Measurements from ENCODE around the gene PTPRB.

The PTPRB gene

DNA sequence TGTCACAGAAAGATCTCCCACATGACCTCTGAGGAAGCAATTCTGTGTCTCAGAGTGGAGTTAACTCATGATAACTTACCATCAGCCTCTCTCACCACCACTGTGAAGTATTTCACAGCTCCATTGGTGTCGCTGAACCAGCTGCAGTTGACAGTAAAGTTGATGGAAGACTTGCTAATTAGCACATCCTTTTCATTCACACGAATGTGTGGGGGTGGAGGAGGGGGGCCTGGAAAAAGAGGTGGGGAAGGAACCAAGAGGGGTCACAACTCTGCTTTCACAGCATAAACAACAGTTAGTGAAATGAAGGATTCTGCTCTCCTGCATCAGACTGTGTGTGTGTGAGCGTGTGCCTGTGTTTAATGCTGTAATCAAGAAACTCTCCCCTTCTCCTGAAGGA is 82.1 kb downstream of the PTPRB start:
- Mint-ChIP-seq H3K27ac (no peak overlapping the region), H3K4me3 (no peak overlapping the region), H3K9me3 (no peaks in the 10 kb centered on the region), H3K4me1 (no peaks in the 10 kb centered on the region), H3K27me3 (peaks cover 2% of the 10 kb centered on the region), H3K36me3 (ENCODE audit: low read depth) (no peaks in the 10 kb centered on the region)
- DNase-seq = no peak
- no peak for ATAC-seq

DNA sequence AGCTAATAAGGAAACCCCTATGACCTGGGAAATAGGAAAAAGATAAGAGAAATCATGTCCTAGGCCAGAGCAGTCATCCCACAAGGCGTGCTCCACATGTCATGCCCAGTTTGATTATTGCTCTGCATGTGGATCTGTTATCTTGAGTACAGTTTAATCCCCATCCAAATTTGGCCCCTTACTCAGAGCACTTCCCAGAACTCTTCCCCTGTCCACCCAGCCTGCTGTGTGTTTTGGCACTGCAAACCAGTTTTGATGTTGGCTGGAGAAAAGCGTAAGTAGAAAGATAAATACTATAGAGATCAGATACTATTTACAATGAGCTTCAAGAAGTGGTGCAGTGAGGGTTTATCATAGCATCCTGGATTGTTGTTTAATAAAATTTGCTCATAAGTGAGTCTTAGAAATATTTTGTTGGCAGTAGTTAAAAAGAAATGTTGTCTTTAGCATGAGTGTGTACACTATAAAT is 83.8 kb downstream of the PTPRB start:
- Mint-ChIP-seq H3K4me1 (no peaks in the 10 kb centered on the region), H3K9me3 (no peaks in the 10 kb centered on the region), H3K36me3 (ENCODE audit: low read depth) (no peaks in the 10 kb centered on the region), H3K27me3 (peaks cover 5% of the 10 kb centered on the region), H3K4me3 (no peak overlapping the region), H3K27ac (no peak overlapping the region)
- DNase-seq (no peak), ATAC-seq (no peak)

DNA sequence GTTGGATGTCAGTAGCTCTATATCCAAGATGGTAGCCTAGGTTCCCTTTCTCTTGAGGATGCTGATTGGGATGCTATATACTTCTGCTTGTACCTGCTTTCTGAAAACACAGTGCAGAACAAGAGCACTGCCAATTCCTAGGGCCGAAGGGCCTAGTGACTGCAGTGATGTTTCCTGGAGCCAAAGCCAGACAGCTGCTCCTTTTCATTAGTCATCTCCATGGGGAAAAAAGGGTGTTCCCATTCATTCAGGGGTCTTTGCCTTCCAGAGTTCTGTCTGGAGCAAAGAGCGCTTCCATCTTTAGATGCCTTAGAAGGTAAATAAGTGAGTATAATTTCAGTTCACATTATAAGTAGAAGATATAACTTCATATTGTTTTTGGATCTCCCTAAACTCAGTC is 85.5 kb downstream of the PTPRB start:
- peaks cover 5% of the 10 kb centered on the region for H3K27me3 Mint-ChIP-seq
- H3K36me3 Mint-ChIP-seq (ENCODE audit: low read depth) = no peaks in the 10 kb centered on the region
- H3K4me1 Mint-ChIP-seq = no peaks in the 10 kb centered on the region
- no peak for ATAC-seq
- DNase-seq = no peak
- H3K27ac Mint-ChIP-seq = no peak overlapping the region
- H3K4me3 Mint-ChIP-seq = no peak overlapping the region
- H3K9me3 Mint-ChIP-seq = no peaks in the 10 kb centered on the region

DNA sequence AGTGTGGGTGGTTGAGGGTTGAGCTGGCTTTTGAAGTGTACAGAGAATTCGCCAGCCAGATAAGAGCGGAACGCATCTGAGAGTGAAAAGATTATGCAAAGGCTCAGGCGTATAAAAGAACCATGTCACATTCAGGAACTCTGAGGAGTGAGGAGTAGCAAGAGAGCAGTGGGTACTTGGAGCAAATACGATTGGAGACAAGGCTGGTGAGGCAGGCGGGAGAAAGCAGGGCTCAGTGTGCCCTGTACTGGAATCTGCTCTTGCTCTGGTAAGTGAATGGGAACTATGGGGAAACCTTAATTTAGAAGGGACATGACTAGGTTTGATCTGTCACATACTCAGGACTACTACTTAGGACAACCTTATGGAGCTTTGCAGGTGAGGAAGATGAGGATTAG is 87.0 kb downstream of the PTPRB start:
- Mint-ChIP-seq H3K9me3 (no peaks in the 10 kb centered on the region), H3K27ac (no peak overlapping the region), H3K27me3 (peaks cover 5% of the 10 kb centered on the region), H3K4me1 (no peaks in the 10 kb centered on the region), H3K36me3 (ENCODE audit: low read depth) (no peaks in the 10 kb centered on the region), H3K4me3 (no peak overlapping the region)
- ATAC-seq = no peak
- DNase-seq = no peak

DNA sequence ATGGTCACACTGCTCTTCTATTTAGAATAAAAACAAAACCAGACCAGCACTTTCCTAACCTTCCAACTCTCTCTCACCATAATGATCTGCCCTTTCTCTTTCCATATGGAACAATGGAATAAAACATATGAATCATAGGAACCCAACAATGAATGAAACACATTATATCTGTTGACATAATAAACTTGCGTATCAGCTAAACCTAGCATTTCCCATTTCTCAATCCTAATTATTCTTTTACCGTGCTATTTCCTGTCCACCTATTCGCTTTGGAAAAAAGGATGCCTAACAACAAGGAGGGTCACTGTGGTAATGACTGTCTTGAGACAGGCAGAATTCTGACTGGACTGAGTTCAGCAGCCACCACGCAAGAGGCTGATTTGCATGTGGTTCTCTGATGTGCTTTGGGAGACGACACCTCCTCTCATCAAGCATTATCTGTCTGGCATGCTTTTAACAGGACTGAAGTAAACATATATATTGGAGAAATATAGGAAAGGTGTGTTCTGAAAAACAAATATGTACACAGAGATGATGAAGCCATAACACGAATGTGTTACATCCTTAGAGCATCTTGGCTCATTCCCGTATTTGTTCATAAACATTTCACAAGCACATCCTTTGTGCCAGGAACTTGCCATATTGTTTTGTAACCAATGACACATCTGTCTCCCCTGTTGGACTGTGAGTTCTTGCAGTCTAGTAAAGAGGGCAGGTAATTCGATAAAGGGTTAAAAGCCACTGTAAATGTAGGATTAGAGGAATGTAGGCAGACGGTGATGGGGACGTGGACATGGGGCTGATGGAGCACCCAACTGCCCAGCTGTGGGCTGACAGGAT is 87.7 kb downstream of the PTPRB start:
- DNase-seq (no peak), ATAC-seq (no peak)
- H3K9me3 Mint-ChIP-seq = no peaks in the 10 kb centered on the region
- H3K27me3 Mint-ChIP-seq = peaks cover 5% of the 10 kb centered on the region
- H3K27ac Mint-ChIP-seq = no peak overlapping the region
- no peaks in the 10 kb centered on the region for H3K36me3 Mint-ChIP-seq (ENCODE audit: low read depth)
- H3K4me1 Mint-ChIP-seq = no peaks in the 10 kb centered on the region
- H3K4me3 Mint-ChIP-seq = no peak overlapping the region

DNA sequence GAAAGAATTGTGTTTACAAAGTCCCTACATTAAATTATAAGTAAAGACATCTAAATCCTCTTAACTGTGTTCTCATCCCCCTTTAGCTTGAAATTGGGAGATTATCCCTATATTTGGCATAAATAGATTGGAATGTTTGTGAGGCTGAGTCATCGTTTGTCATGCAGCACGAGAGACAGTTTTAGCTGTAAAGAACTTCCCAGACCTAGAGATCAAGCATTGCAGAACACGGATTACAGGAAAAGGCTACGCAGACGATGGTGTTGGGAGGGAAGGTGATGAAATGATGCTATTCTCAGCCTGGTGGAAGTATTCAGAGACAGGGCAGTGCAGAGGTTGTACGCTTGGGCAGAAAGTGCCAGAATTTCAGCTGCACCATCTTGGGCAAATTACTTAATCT is 93.8 kb downstream of the PTPRB start:
- H3K4me1 Mint-ChIP-seq = no peaks in the 10 kb centered on the region
- DNase-seq = no peak
- H3K36me3 Mint-ChIP-seq (ENCODE audit: low read depth) = no peaks in the 10 kb centered on the region
- H3K27me3 Mint-ChIP-seq = peaks cover 8% of the 10 kb centered on the region
- no peak overlapping the region for H3K27ac Mint-ChIP-seq
- no peaks in the 10 kb centered on the region for H3K9me3 Mint-ChIP-seq
- ATAC-seq = no peak
- H3K4me3 Mint-ChIP-seq = no peak overlapping the region

DNA sequence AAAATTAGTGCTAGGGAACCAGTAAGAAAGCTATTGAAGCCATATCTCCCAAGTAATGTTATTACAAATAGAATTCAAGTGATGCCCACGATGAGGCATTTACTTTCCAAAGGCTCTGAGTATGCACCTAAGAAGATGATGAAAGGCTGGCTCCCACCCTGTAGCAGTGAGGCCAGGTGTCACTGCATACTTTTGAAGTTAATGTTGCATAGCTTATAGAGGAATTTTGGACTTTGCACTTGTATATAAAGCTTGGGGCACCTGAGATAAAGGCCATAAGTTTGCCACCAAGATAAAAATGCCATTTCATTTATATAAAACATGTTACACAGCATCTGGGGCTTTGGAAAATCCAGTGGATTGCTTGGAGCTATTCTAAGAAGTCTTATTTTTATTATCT is 96.2 kb downstream of the PTPRB start:
- Mint-ChIP-seq H3K4me1 (no peaks in the 10 kb centered on the region), H3K4me3 (no peak overlapping the region), H3K9me3 (no peaks in the 10 kb centered on the region), H3K27ac (no peak overlapping the region), H3K27me3 (peaks cover 8% of the 10 kb centered on the region), H3K36me3 (ENCODE audit: low read depth) (no peaks in the 10 kb centered on the region)
- DNase-seq (no peak), ATAC-seq (no peak)

DNA sequence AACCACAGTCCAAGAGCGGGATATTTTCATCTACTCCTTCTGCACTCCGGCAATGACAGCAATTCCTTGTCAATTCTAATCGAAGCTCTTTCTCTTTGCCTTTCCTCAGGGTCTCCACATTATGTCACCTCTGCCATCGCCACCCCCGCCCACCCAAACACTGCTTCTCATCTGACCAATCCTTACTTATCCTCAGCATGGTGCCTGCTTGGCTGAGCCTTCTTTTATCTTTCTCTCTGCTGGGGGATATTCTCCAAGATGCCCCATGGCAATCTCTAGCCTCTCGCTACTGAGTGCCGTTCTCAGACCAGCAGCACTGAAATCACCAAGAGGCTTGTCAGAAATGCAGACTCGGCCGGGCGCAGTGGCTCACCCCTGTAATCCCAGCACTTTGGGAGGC is 100.6 kb downstream of the PTPRB start:
- Mint-ChIP-seq H3K4me3 (no peak overlapping the region), H3K27me3 (peaks cover 2% of the 10 kb centered on the region), H3K9me3 (no peaks in the 10 kb centered on the region), H3K4me1 (no peaks in the 10 kb centered on the region), H3K36me3 (ENCODE audit: low read depth) (no peaks in the 10 kb centered on the region), H3K27ac (no peak overlapping the region)
- DNase-seq = no peak
- ATAC-seq = no peak

DNA sequence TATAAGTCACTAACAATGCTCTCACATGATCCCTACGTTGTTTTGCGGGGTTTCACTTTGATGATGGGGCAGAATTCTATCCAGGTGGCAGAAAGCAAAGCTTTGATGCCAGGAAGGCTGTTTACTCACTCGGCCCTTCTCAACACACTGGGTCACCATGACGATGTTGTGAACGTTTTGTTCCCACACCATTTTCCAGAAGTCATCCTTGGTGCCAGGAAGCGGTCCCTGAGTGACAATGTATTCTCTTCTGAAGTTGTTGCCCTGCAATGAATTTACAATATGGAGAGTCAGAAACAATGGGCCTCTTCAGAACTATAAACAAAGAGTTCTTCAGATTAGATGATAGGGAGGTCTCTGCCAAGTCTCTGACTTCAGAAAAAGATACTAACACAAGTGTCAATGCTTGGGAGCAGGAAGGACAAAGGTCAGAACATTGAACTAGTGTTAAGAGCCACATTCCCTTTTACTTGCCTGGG is 101.3 kb downstream of the PTPRB start:
- Mint-ChIP-seq H3K36me3 (ENCODE audit: low read depth) (no peaks in the 10 kb centered on the region), H3K27me3 (peaks cover 2% of the 10 kb centered on the region), H3K9me3 (no peaks in the 10 kb centered on the region), H3K4me1 (no peaks in the 10 kb centered on the region), H3K27ac (no peak overlapping the region), H3K4me3 (no peak overlapping the region)
- DNase-seq (no peak), ATAC-seq (no peak)

DNA sequence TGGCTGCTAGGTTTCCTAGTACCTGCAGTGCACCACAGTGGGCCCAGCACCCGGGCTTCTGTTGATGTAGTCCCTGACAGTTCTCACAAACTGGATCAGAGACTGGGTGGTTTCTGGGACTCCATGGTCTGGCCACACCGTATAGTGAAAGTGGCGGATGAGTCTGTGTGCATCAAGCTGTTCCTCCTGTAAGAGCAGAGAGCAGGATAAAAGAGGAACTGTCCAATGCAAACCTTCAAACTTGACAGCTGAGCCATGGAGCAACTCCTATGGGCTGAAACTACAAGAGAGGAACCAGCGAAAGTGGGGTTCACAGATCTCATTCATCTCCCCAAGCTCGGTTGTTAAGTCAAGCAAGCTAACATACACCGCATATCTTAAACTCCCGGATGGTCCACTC is 102.8 kb downstream of the PTPRB start:
- H3K36me3 Mint-ChIP-seq (ENCODE audit: low read depth) = no peaks in the 10 kb centered on the region
- no peaks in the 10 kb centered on the region for H3K9me3 Mint-ChIP-seq
- no peak for ATAC-seq
- DNase-seq = no peak
- H3K27me3 Mint-ChIP-seq = peaks cover 2% of the 10 kb centered on the region
- H3K4me1 Mint-ChIP-seq = no peaks in the 10 kb centered on the region
- no peak overlapping the region for H3K4me3 Mint-ChIP-seq
- H3K27ac Mint-ChIP-seq = no peak overlapping the region

DNA sequence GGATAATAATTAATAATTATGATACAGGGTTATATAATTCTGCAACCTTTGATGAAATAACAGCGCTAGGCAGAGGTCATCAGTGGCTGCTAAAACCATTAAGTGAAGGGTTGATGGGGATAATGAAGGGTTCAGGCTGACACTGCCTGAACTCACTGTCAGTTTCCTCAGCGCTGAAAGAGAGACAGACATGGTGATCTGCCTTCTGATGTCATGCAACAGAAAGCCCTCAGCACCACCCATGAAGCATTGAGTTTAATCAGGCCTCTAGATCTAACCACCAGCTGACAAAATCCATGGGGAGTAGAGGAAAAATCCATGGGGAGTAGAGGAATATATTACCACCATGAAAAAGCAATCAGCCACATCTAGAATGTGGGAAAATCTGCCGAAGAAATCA is 107.6 kb downstream of the PTPRB start:
- ATAC-seq (no peak), DNase-seq (no peak)
- H3K36me3 Mint-ChIP-seq (ENCODE audit: low read depth) = no peaks in the 10 kb centered on the region
- H3K4me1 Mint-ChIP-seq = no peaks in the 10 kb centered on the region
- no peak overlapping the region for H3K27ac Mint-ChIP-seq
- H3K4me3 Mint-ChIP-seq = no peak overlapping the region
- H3K27me3 Mint-ChIP-seq = peaks cover 2% of the 10 kb centered on the region
- H3K9me3 Mint-ChIP-seq = no peaks in the 10 kb centered on the region

DNA sequence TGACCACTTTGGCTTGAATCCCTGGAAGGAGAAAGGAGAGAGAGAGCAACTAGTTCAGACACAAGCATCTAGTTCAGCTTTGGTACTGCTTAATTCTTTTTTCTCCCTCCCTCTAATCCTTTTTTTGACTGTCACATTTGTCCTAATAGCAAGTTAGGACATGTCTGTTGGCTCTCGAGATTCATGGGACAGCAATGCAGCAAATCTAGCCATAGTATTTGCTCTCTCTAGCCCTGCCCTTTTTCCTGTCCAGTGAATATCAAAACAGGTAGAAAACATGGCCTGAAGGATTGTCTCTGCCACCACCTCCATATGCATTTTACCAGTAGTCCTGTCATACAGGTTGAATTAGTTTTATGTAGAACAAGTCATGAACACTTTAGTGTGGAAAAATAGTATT is 116.4 kb downstream of the PTPRB start:
- no peak for ATAC-seq
- peaks cover 3% of the 10 kb centered on the region for H3K9me3 Mint-ChIP-seq
- no peak overlapping the region for H3K4me3 Mint-ChIP-seq
- DNase-seq = no peak
- peaks cover 13% of the 10 kb centered on the region for H3K27me3 Mint-ChIP-seq
- no peaks in the 10 kb centered on the region for H3K36me3 Mint-ChIP-seq (ENCODE audit: low read depth)
- no peaks in the 10 kb centered on the region for H3K4me1 Mint-ChIP-seq
- no peak overlapping the region for H3K27ac Mint-ChIP-seq

DNA sequence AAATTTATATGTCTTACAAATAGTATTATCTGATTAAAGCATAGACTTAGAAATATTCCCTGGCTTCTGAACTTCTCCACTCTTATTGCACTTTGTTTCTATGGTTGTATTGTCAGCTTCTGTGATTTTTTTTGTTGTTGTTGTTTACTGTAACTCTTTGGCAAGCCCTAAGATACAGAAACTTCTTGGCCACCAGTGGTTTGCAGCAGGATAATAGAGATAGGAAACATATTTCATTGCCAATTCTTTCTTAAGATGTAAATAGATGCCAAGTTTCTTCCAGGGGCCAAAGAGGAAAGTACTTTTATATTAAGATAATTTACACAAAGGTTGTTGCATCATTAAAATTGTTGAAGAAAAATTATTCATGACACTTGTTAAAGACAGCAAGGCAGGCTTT is 123.8 kb downstream of the PTPRB start:
- no peak for ATAC-seq
- H3K27ac Mint-ChIP-seq = no peak overlapping the region

DNA sequence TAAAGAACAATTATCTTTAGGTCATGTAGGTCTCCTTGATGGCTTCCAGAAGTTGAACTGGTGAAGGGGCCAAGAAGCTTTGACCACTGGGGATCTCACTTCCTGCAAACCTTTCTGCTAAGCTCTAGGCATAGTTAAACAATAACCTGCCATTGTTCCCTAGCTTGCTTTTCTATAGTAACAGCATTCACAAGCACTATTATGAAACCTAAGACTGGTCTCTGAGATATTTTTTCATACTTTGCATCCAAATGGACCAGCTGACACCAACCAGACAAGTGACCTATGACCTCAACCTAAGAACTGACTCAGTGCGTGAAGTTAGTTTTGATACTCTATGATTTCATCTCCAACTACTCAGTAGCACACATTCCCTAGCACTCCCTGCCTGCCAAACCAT is 129.1 kb downstream of the PTPRB start:
- Mint-ChIP-seq H3K27ac (no peak overlapping the region), H3K27me3 (peaks cover 6% of the 10 kb centered on the region), H3K36me3 (ENCODE audit: low read depth) (peaks cover 2% of the 10 kb centered on the region), H3K4me1 (no peaks in the 10 kb centered on the region), H3K9me3 (no peaks in the 10 kb centered on the region), H3K4me3 (no peak overlapping the region)
- DNase-seq (no peak), ATAC-seq (no peak)

More for the DNA sequence above, 123.8 kb downstream of the PTPRB start:
- Mint-ChIP-seq H3K4me3 (no peak overlapping the region), H3K9me3 (no peaks in the 10 kb centered on the region), H3K36me3 (ENCODE audit: low read depth) (no peaks in the 10 kb centered on the region), H3K4me1 (no peaks in the 10 kb centered on the region), H3K27me3 (peaks cover 7% of the 10 kb centered on the region)
- no peak for DNase-seq

DNA sequence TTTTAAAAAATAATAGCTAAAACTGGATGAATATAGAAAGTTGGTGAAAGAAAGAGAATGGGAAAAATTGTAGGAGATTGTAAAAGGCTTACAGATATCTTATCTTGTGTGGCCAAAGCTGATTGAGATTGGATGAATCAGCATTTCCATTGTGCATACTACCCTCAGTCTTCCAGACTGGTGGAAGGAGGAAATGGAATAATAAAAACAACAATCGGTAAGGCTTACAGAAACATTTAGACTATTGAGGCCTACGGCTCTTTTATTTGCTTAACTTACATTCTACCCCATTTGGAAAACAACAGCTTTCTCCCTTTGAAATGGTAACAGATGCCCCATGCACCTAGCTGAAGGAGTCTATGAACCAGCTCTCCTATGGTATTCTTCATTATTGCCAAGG is 129.8 kb downstream of the PTPRB start:
- H3K4me3 Mint-ChIP-seq = no peak overlapping the region
- H3K4me1 Mint-ChIP-seq = no peaks in the 10 kb centered on the region
- no peak for DNase-seq
- H3K36me3 Mint-ChIP-seq (ENCODE audit: low read depth) = peaks cover 2% of the 10 kb centered on the region
- H3K9me3 Mint-ChIP-seq = no peaks in the 10 kb centered on the region
- no peak for ATAC-seq
- H3K27me3 Mint-ChIP-seq = peaks cover 6% of the 10 kb centered on the region
- H3K27ac Mint-ChIP-seq = no peak overlapping the region

DNA sequence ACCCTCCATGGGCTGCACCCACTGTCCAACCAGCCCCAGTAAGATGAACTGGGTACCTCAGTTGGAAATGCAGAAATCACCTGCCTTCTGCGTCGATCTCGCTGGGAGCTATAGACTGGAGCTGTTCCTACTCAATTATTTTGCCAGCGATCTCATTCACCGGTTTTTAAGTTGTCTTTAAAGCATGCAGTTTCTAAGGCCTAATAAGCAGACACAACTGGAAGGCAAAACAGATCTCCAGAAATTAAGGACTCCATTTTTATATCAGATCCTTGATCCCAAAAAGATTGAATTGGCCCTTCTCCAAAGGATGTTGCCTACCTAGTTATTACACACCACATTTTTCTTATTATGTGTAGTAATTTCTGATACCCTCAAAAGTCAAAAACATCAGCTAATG is 139.7 kb downstream of the PTPRB start:
- Mint-ChIP-seq H3K27ac (no peak overlapping the region), H3K36me3 (ENCODE audit: low read depth) (no peaks in the 10 kb centered on the region), H3K9me3 (peaks cover 12% of the 10 kb centered on the region), H3K4me1 (peaks cover 1% of the 10 kb centered on the region), H3K4me3 (no peak overlapping the region), H3K27me3 (peaks cover 7% of the 10 kb centered on the region)
- DNase-seq (no peak), ATAC-seq (no peak)

All from activated naive CD8-positive, alpha-beta T cell treated with anti-CD3 and anti-CD28 coated beads, Interleukin-2, amount 50 U/mL, for 24 hours (primary cell).